Activated CD4-positive, CD25-positive, alpha-beta regulatory T cell treated with anti-CD3 and anti-CD28 coated beads, Interleukin-2, amount 50 U/mL, for 24 hours (primary cell): ENCODE data around the gene RLN3.

Experiments used
- ATAC-seq, 2 donors: fragments of 150-1000 bp; cut with Tn5 transposase; one replicate each; pipeline ENCODE4 v1.10.0; 2021; ENCODE audit warnings: mild to moderate bottlenecking in 1 of 2, moderate library complexity in 1 of 2

The RLN3 gene

GRCh38 chr19:14055396-14055795, 27.4 kb downstream of the RLN3 start:
- no peak for ATAC-seq

GRCh38 chr19:14056069-14056666, 28.2 kb downstream of the RLN3 start:
- no peak for ATAC-seq

- ATAC-seq: no peak
These were observed 28.9 kb downstream of the RLN3 start for GRCh38 chr19:14056741-14057356.

- ATAC-seq: peak in 1 of 2 donors; percentile 52
These were observed 30.5 kb downstream of the RLN3 start for GRCh38 chr19:14058182-14059092.

- ATAC-seq: no peak
These were observed 31.1 kb downstream of the RLN3 start for GRCh38 chr19:14059093-14059480.

- ATAC-seq: no peak
These were observed 31.8 kb downstream of the RLN3 start for GRCh38 chr19:14059652-14060155.

- ATAC-seq: no peak
These were observed 33.3 kb downstream of the RLN3 start for GRCh38 chr19:14061081-14061749.

GRCh38 chr19:14061751-14062557, 34.0 kb downstream of the RLN3 start, which contains the start of gene PALM3:
Gene PALM3 (minus strand): TSS chr19:14062076. CDS start chr19:14061980, 96 bp downstream.
- no peak for ATAC-seq

GRCh38 chr19:14062558-14062855, 34.6 kb downstream of the RLN3 start:
- no peak for ATAC-seq

- ATAC-seq: no peak
These were observed 35.2 kb downstream of the RLN3 start for GRCh38 chr19:14063105-14063504.

- ATAC-seq: no peak
These were observed 38.2 kb downstream of the RLN3 start for GRCh38 chr19:14066134-14066533.

GRCh38 chr19:14070268-14071050, 42.5 kb downstream of the RLN3 start:
- no peak for ATAC-seq

- ATAC-seq: peak in 1 of 2 donors; percentile 4
These were observed 44.8 kb downstream of the RLN3 start, which contains the start of gene MISP3 for GRCh38 chr19:14072535-14073260. Gene MISP3 (plus strand): TSS chr19:14072786. CDS start chr19:14073310, 524 bp downstream.

GRCh38 chr19:14073261-14073924, 45.4 kb downstream of the RLN3 start:
- peak; percentile 76 to 78 for ATAC-seq

- ATAC-seq: peak; percentile 0 to 4
These were observed 46.2 kb downstream of the RLN3 start for GRCh38 chr19:14073925-14074838.

- no peak for ATAC-seq
These were observed 50.5 kb downstream of the RLN3 start for GRCh38 chr19:14078411-14078810.
